ENCODE data around the gene SGSH. TPM values are rescaled to one million over a fixed set of nuclear protein-coding genes. Genes with fewer than 3 reads are reported as not detected.

The SGSH gene
- total and polyA plus RNA-seq, 2 experiments from 2014 or later, result 16.0 to 59.6 TPM

DNA sequence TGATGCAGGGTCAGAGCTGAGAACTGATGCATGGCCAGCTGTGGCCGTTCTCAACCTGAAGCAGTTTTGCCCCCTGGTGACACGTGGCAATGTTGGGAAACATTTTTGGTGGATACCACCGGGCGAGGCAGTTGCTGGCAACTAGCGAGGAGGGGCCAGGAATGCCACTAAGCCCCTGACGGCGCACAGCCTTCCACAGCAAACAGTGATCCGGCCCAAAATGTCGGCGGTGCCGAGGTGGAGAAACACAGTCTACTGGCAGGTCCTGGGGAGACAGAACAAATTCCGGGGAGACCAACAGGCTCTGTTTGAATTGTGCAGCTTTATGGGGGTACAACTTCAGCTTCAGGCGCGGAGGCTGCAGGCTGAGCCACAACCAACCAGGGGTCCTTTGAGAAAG lies 8.3 kb upstream of the SGSH start:
- H3K4me1 ChIP-seq (ENCODE audit: insufficient read depth), result no peaks in the 10 kb centered on the region
- no peak overlapping the region for H2AFZ ChIP-seq
- H3K79me2 ChIP-seq, result no peaks in the 10 kb centered on the region
- no peak overlapping the region for H3K4me3 ChIP-seq
- 94% methylated on average over 14 of the region's 14 CpGs for WGBS (ENCODE audit: low lambda C conversion rate, missing lambda C conversion rate)
- no peak for DNase-seq (ENCODE audit: low spot score)
- no peaks in the 10 kb centered on the region for H4K20me1 ChIP-seq (ENCODE audit: insufficient read depth, poor library complexity, severe bottlenecking)
- no peak for TF ChIP-seq EZH2phosphoT487 (IDR thresholded peaks at IDR 0.05; ENCODE audit: low read depth, severe bottlenecking, unreplicated experiment)
- no peak for TF ChIP-seq EZH2 (IDR thresholded peaks at IDR 0.05; ENCODE audit: borderline replicate concordance)
- TF ChIP-seq, protein P1, sequence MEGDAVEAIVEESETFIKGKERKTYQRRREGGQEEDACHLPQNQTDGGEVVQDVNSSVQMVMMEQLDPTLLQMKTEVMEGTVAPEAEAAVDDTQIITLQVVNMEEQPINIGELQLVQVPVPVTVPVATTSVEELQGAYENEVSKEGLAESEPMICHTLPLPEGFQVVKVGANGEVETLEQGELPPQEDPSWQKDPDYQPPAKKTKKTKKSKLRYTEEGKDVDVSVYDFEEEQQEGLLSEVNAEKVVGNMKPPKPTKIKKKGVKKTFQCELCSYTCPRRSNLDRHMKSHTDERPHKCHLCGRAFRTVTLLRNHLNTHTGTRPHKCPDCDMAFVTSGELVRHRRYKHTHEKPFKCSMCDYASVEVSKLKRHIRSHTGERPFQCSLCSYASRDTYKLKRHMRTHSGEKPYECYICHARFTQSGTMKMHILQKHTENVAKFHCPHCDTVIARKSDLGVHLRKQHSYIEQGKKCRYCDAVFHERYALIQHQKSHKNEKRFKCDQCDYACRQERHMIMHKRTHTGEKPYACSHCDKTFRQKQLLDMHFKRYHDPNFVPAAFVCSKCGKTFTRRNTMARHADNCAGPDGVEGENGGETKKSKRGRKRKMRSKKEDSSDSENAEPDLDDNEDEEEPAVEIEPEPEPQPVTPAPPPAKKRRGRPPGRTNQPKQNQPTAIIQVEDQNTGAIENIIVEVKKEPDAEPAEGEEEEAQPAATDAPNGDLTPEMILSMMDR (IDR thresholded peaks at IDR 0.05; ENCODE audit: poor library complexity), result no peak
- H3K36me3 ChIP-seq (replicated peaks; ENCODE audit: insufficient read depth, low read depth), result no peaks in the 10 kb centered on the region
- no peaks in the 10 kb centered on the region for H3K27me3 ChIP-seq
- no peaks in the 10 kb centered on the region for H3K9me2 ChIP-seq (replicated peaks; ENCODE audit: insufficient read depth)
- no peak overlapping the region for H3K27ac ChIP-seq
- H3K4me2 ChIP-seq, result no peak overlapping the region
- H3K9me3 ChIP-seq (ENCODE audit: low read depth), result peaks cover 5% of the 10 kb centered on the region

DNA sequence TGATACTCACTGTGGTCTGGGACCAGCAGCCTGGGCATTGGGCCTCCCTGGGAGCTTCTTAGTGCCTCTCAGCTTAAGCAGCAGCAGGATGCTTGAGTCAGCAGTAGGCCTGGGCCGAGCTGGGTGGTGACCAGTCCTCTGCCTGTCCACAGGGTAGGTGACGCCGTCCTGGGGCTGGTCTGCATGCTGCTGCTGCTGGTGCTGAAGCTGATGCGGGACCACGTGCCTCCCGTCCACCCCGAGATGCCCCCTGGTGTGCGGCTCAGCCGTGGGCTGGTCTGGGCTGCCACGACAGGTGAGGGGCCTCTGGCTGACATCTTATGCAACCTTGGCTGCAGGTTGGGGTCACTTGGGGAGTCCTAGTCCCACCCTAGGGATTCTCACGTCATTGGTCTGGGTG lies 7.5 kb upstream of the SGSH start:
- Histone ChIP-seq H2AFZ (no peak overlapping the region), H3K36me3 (replicated peaks; ENCODE audit: insufficient read depth, low read depth) (no peaks in the 10 kb centered on the region), H3K79me2 (no peaks in the 10 kb centered on the region), H3K27ac (no peak overlapping the region), H3K27me3 (no peaks in the 10 kb centered on the region), H3K9me2 (replicated peaks; ENCODE audit: insufficient read depth) (no peaks in the 10 kb centered on the region), H3K4me1 (ENCODE audit: insufficient read depth) (no peaks in the 10 kb centered on the region), H3K4me2 (no peak overlapping the region), H4K20me1 (ENCODE audit: insufficient read depth, poor library complexity, severe bottlenecking) (no peaks in the 10 kb centered on the region), H3K4me3 (no peak overlapping the region), H3K9me3 (ENCODE audit: low read depth) (peaks cover 5% of the 10 kb centered on the region)
- TF ChIP-seq EZH2 (IDR thresholded peaks at IDR 0.05; ENCODE audit: borderline replicate concordance) (no peak), EZH2phosphoT487 (IDR thresholded peaks at IDR 0.05; ENCODE audit: low read depth, severe bottlenecking, unreplicated experiment) (no peak)
- 98% methylated on average over 11 of the region's 11 CpGs for WGBS (ENCODE audit: low lambda C conversion rate, missing lambda C conversion rate)
- DNase-seq (ENCODE audit: low spot score), result no peak

DNA sequence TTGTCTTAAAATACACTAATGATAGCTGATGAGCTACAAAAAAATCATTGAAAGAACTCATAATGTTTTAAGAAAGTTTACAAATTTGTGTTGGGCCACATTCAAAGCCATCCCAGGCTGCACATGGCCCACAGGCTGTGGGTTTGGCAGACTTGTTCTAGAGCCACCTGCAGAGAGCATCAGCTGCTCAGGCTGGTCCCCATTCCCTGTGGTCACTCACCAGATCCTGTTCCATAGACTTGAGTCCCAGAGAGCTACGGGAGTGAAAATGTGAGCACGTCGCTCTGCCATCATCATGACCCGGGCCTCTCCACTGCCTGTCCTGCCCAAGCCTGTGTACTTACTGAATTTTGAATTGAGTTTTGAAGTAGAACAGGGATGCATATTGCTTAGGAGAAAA lies 7.0 kb upstream of the SGSH start:
- no peak for TF ChIP-seq EZH2phosphoT487 (IDR thresholded peaks at IDR 0.05; ENCODE audit: low read depth, severe bottlenecking, unreplicated experiment)

DNA sequence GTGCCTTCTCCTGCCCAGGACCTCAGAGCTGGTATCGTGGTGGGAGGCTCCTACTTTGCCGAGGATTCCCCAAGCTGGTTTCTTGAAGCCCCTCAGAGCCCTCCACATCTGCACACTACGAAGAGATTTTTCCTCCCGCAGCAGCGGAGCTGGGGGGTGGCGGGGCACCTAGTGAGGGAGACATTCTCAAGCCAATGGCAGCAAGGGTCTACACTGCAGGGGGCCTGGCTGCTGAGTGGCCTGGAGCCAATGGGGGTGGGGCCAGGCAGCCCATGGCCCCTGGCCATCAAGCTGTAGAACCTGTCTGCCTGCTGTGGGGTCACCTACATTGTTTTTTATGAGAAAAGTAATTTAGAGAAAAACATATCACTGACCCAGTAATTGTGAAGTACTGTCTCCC lies 5.1 kb upstream of the SGSH start:
- H3K27ac ChIP-seq, result no peak overlapping the region
- H3K9me2 ChIP-seq (replicated peaks; ENCODE audit: insufficient read depth), result no peaks in the 10 kb centered on the region
- no peak for DNase-seq (ENCODE audit: low spot score)
- H4K20me1 ChIP-seq (ENCODE audit: insufficient read depth, poor library complexity, severe bottlenecking), result no peaks in the 10 kb centered on the region
- H3K9me3 ChIP-seq (ENCODE audit: low read depth), result no peaks in the 10 kb centered on the region
- TF ChIP-seq EZH2 (IDR thresholded peaks at IDR 0.05; ENCODE audit: borderline replicate concordance) (no peak), EZH2phosphoT487 (IDR thresholded peaks at IDR 0.05; ENCODE audit: low read depth, severe bottlenecking, unreplicated experiment) (no peak)
- TF ChIP-seq, protein P1 (IDR thresholded peaks at IDR 0.05; ENCODE audit: poor library complexity), result no peak
- 70% methylated on average over 6 of the region's 6 CpGs for WGBS (ENCODE audit: low lambda C conversion rate, missing lambda C conversion rate)
- peaks cover 15% of the 10 kb centered on the region for H3K79me2 ChIP-seq
- H3K4me3 ChIP-seq, result no peak overlapping the region
- no peaks in the 10 kb centered on the region for H3K27me3 ChIP-seq
- peaks cover 6% of the 10 kb centered on the region for H3K4me1 ChIP-seq (ENCODE audit: insufficient read depth)
- H3K36me3 ChIP-seq (replicated peaks; ENCODE audit: insufficient read depth, low read depth), result no peaks in the 10 kb centered on the region
- H3K4me2 ChIP-seq, result no peak overlapping the region
- no peak overlapping the region for H2AFZ ChIP-seq

More for the DNA sequence above, 7.0 kb upstream of the SGSH start:
- DNase-seq (ENCODE audit: low spot score), result no peak
- Histone ChIP-seq H4K20me1 (ENCODE audit: insufficient read depth, poor library complexity, severe bottlenecking) (no peaks in the 10 kb centered on the region), H3K36me3 (replicated peaks; ENCODE audit: insufficient read depth, low read depth) (no peaks in the 10 kb centered on the region), H3K27ac (no peak overlapping the region), H3K27me3 (no peaks in the 10 kb centered on the region), H3K9me3 (ENCODE audit: low read depth) (peaks cover 5% of the 10 kb centered on the region), H2AFZ (no peak overlapping the region), H3K9me2 (replicated peaks; ENCODE audit: insufficient read depth) (no peaks in the 10 kb centered on the region), H3K4me2 (no peak overlapping the region), H3K4me3 (no peak overlapping the region), H3K4me1 (ENCODE audit: insufficient read depth) (no peaks in the 10 kb centered on the region), H3K79me2 (no peaks in the 10 kb centered on the region)
- 98% methylated on average over 4 of the region's 4 CpGs for WGBS (ENCODE audit: low lambda C conversion rate, missing lambda C conversion rate)

All from hepatocyte (in vitro differentiated cells).